Dermis microvascular lymphatic vessel endothelial cell (primary cell): ENCODE measurements around the gene CD6. TPM values are rescaled to one million over a fixed set of nuclear protein-coding genes. Genes with fewer than 3 reads are reported as not detected.

Source experiments
- DNase-seq, 2 donors: peaks; one replicate each; pipeline versions ENCODE4 v3.0.0 to v3.0.0-alpha.2; 2010; ENCODE audit warnings: low read depth in 2 of 2
- total RNA-seq: library from RNA; depleted of rRNA; stranded (reverse); fragments of >200 nt; gene quantifications from 2 replicates; pipeline ENCODE4 v1.2.1, GENCODE V29; 2014

CD6 gene
- total RNA-seq, 1 donor from 2014 or later, result 0.13 TPM

DNA sequence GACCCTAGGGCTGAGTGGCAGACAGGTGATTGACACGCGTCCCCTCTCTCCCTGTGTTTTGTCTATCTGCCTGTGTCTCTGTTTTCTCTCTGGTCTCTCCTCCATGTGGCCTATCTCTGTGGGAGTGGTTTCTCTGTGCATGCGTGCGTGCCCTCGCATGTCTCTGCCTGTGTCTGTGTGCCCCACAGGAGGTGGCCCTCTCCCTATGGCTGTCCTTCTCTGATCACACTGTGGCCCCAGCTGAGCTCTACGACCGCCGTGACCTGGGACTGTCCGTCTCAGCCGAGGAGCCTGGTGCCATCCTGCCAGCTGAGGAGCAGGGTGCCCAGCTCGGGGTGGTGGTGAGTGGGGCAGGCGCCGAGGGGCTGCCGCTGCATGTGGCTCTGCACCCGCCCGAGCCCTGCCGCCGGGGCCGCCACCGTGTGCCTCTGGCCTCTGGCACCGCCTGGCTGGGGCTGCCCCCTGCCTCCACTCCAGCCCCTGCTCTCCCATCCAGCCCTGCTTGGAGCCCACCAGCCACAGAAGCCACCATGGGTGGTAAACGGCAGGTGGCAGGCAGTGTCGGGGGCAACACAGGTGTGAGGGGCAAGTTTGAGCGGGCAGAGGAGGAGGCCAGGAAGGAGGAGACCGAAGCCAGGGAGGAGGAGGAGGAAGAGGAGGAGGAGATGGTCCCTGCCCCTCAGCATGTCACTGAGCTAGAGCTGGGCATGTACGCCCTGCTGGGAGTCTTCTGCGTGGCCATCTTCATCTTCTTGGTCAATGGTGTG is 35.6 kb upstream of the CD6 start:
- DNase-seq, result no peak

GRCh38 chr11:60936467-60937143 is 34.9 kb upstream of the CD6 start:
- no peak for DNase-seq

DNA sequence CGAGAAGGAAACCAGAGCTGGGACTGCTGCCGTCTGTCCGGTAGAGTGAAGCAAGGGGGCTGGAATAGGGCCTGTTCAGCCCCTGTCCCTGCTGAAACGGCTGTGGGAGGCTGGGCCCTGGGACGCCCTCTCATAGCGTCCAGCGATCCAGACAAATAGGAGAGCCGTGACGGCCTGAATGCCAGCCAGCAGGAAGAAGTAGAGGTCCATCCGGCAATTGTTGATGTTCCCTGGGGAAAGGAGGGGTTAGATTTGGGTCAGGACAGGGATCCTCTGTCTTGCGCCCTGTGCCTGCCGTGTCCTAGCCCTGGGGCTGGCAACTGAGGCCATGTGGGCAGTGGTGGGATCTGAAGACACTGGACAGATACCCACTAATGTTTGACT is 34.3 kb upstream of the CD6 start:
- DNase-seq, result peak; percentile 76 to 84

DNA sequence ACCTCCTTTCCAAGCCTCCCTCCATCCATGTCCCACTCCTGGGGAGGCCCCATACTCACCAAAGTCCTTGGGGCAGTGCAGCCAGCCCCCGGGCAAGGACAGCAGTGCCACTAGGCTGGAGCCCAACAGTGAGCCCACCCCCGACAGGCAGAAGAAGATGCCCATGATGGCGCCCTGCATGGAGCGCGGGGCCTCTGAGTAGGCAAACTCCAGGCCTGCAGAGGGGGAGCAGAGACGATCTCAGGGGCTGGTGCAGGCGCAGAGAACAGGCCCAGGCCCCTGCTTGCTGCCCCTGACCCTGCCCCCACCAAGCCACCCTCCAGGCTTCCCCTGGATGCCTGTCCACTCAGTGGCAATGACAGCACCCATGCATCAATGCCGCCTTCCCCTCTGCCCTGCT is 33.7 kb upstream of the CD6 start:
- DNase-seq, result no peak

DNA sequence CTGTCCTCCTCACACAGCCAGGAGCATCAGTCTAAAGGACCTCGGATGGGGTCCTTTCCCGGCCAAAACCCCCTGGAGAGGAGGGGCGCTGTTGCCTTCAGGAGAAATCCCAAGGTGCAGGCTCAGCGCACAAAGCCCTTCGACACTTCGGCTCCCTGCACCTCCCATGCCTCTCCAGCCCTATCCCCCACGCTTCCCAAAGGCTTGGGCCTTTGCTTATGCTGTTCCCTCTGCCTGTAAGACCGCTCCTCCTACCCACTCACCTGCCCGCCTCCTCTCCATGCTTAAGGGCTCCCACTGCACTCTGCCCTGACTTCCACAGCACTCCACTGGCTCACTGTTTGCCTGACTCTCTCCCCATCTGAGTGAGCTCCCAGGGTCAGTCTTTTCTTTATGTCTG is 33.0 kb upstream of the CD6 start:
- no peak for DNase-seq

- no peak for DNase-seq
Measured at GRCh38 chr11:60939301-60939700, 32.2 kb upstream of the CD6 start.

GRCh38 chr11:60939855-60940254 is 31.6 kb upstream of the CD6 start:
- no peak for DNase-seq

DNA sequence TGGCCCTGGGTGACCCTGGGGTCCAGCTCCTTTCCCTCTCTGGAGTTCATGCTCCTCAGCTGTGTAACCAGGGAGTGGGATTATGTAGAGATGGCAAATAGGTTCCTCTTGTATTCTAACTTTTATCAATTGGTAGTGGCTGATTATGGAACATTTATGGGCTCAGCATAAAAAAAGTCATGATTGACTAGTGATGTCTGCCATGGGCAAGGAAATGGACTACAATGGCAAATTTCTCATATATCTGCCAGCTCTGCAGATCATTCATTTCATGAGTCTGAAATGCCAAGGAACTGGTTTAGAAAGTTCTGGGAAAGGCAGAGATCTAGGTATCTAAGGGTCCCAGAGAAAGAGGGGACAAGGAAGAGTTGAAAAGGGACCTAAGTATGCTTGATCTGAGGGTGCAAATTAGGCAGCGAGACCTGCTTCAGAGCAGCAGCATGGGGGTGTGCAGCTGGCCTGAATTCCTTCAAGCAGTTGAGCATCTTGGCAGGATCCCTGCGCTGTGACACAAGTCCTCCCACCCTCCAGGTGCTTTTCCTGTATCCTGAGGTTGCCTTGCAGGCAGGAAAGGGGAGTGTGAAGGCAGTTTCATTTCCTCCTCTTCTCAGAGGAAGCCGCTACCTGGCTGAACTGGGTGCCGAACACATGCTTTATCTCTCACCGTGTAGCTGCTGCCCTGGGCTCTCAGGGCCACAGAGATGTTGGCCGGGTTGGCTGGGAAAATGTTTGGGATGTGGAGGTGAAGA is 29.9 kb upstream of the CD6 start:
- no peak for DNase-seq

DNA sequence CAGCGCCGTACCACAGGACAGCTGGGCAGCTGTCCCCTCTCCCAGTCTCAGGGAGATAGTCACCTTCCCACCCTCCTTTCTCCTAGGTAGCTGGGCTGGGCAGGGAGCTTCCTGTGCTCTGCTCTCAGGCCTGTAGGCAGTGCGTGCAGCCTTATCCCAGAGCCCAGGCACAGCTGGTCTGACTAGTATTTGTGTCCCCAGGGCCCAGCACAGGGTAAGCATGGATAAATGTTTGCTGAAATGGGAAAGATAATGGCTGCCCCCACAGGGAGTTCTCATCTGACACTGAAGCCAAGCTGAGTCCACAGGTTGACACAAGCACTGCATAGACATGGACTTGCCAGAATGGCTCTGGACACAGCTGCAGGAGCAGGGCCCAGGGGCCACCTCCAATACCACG is 29.3 kb upstream of the CD6 start:
- no peak for DNase-seq

- DNase-seq, result no peak
Measured at GRCh38 chr11:60942970-60943565, 28.4 kb upstream of the CD6 start.

DNA sequence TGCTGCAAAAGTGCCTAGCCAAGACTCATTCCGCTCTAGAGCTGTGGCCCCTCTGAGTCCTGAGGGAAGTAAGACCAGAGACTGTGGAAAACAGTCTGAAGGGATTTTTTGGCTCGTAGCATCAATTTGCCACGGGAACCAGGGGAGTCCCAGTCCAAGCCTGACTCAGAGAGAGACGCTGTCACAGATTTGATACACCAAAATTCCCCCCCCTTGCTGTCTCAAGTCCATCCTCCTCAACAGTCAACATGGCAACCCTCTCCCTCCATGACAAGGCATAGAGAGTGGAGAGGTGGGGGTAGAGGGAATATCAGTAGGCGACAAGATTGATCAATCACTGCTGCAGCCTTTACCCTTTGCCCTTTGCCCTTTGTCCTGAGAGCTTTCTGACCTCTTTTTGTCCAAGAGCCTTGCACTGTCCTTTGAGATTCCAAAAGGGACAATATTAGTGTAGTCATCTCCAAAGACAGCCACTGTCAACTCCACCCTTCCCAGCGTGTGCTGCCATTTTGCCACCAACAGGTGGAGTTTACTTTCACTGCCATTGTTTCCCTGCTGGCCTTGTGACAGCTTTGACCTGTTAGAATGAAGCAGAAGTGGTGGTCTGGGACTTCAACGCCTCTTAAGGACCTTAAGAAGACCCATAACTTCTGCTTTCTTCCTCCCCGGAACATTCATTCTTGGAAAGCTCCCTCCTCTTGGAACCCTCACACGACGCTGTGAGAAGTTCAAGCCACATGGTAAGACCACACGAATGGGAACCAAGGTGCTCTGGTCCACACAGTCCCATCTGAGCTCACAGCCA is 26.8 kb upstream of the CD6 start:
- DNase-seq, result no peak

DNA sequence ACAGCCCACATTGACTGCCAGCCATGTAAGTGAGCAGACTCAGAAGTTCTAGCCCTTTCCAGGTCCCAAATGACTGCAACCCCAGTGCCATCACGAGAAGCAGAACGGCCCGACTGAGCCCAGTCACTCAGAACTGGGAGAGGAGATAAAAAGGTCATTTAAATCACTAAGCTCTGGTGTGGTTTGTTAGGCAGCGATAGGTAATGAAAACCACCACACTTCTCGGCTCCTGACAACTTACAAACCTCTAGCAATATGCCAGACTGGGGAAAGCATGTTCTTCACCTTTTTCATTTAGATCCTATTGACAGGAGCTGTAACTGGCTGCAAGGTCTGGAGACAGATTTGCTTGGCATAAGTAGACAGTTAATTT is 26.2 kb upstream of the CD6 start:
- DNase-seq, result no peak

DNA sequence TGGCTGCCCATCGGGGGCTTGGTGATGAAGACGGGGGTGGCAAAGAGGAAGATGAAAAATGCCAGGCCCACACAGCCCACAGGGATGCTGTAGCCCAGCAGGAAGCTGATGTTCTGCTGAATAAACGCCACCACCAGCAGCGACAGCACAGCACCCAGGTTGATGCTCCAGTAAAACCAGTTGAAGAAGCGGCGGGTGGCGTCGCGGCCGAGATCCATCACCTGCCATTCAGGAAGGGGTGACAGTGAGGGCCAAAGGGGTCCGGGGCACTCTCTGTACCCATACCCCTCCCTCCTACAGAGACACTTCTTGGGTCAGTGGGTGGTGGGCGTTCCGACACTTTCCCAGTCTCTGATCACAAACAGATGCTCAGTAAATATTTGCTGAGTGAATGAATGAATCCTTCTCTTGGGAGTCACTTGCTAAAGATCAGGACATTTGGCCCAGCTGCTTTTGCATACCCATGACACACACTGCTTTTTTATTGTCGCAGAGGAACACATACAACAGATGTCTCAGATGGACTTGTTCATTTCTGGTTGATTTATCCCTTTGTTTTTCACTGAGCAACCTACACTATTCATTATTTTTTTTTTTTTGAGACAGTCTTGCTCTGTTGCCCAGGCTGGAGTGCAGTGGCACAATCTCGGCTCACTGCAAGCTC is 24.7 kb upstream of the CD6 start:
- no peak for DNase-seq

DNA sequence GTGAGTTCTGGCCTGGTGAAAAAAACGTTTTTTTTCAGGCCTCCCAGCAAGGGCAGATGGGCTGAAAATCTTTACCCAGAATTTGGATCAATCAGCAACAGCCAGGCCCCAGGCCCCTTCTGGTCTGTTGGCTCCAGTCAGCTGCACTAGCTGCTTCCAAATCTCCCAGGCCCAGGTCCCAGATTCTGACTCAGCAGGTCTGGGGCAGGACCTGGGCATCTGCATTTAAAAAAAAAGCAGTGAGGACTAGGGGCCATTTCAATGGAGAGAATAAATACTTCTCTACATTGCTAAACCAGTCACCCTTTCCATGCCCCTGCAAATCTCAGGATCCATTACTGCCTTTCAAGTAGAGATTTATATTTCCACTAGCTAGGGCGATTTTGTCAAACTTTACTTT is 23.8 kb upstream of the CD6 start:
- DNase-seq, result no peak

- no peak for DNase-seq
Measured at GRCh38 chr11:60948250-60948649, 23.2 kb upstream of the CD6 start.

DNA sequence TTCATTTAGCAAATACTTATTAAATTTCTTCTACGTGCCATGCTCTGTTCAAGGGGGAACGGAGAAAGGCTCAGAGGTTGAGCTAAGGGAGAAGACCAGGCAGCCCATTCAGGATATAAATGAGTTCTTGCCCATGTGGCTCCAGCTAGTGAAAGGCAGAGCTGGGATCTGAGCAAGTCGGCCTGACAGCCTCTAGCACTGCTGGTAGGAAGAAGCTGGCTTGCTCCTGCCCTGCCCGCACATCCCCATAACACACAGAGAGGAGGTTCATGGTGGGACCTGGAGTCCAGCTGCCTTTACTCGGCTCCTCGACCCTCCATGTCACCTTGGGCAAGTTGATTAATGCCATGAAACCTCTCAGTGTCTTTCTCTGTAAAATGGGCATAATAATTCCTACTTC is 21.5 kb upstream of the CD6 start:
- no peak for DNase-seq

- DNase-seq, result peak in 1 of 2 donors; percentile 16
Measured at GRCh38 chr11:60950933-60951605, 20.4 kb upstream of the CD6 start.

- DNase-seq, result no peak
Measured at GRCh38 chr11:60951606-60951903, 19.9 kb upstream of the CD6 start.

DNA sequence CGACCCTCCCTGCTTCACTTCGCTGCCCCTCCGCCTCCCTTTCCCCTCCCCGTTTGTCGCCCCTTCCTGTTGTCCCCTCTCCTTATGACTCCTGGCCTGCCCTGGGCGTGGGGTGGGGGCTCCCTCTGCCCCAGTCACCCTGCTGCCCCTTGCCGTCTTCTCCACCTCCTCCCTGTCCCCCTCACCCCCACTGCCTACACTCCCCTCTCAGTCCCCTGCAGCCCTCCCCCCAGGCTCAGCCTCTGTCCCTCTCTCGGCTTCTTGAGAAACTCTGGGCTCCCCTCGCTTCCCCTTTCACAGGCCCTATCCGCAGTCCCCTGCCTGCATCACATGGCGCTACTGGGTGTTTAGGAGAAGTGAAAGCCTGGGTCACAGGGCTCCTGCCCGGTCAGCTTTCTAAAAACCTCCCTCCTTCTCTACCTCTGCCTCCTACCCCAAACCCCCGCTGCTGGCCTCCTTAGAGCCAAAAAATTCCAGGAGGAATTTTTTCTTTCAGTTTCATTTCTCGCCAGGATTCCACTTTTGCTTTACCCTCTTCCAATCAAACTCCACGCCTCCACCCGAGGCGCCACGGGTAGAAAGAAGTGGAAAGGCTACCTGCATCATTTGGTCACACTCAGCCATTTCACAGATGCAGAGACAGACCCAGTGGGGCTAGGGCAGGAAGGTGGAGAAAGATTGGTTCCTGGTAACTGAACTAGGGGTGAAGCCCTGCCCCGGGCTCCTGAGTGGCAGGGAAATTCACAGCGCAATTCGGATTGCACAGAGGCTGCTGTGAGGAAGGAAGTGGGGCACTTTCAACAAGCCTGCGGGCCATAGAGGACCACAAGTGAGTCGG is 19.4 kb upstream of the CD6 start, which contains the start of gene SLC15A3:
SLC15A3 (minus strand) TSS at position 273 of the 838 bp plus-strand sequence. CDS start 625 bp downstream, outside the sequence.
- peak in 1 of 2 donors; percentile 15 for DNase-seq
